PC-3 (cell line): ENCODE measurements around the gene FKBP15. TPM values are rescaled to one million over a fixed set of nuclear protein-coding genes. Genes with fewer than 3 reads are reported as not detected.

Experiments used
- ATAC-seq: fragments of 200-7000 bp; cut with Tn5 transposase; 2 replicates; pipeline ENCODE4 v1.9.1; 2020; ENCODE audit warnings: mild to moderate bottlenecking, moderate library complexity
- BruUV-seq: library from RNA; stranded (reverse); fragments of 400-500 nt; replicated peaks from 2 replicates; lab custom pipeline; 2021; lab: Mats Ljungman, UMichigan
- CTCF ChIA-PET: fragments of 300-600 bp; sonication (Branson Sonifier 250); formaldehyde crosslinking; loops from one replicate; lab custom pipeline; 2022; ENCODE audit warnings: antibody characterized with exemption; lab: Charles Lee
- POLR2A ChIA-PET: fragments of 300-600 bp; sonication (Branson Sonifier 250); formaldehyde crosslinking; loops from one replicate; lab custom pipeline; 2022; ENCODE audit warnings: antibody characterized with exemption; ENCODE audit not compliant: unreplicated experiment; lab: Charles Lee
- DNase-seq: peaks from one replicate; pipeline ENCODE4 v3.0.0-alpha.2; 2015
- H2AFZ ChIP-seq: fragments of 300-600 bp; sonication (generic); 2 replicates; pipeline ENCODE4 v1.6.0; 2016; ENCODE audit warnings: antibody characterized with exemption, low read length
- H3F3A ChIP-seq: fragments of 300-600 bp; sonication (generic); one replicate; pipeline ENCODE4 v1.6.0; 2017; ENCODE audit warnings: antibody characterized with exemption, low read length, control low read depth, mild to moderate bottlenecking; ENCODE audit not compliant: unreplicated experiment
- H3K27ac ChIP-seq: fragments of 300-600 bp; sonication (generic); 2 replicates; pipeline ENCODE4 v1.5.1; 2016; ENCODE audit warnings: mild to moderate bottlenecking, low read length
- H3K27me3 ChIP-seq: fragments of 300-600 bp; sonication (generic); 2 replicates; pipeline ENCODE4 v1.6.1; 2016; ENCODE audit warnings: low read length, mixed read lengths
- H3K36me3 ChIP-seq: fragments of 300-600 bp; sonication (generic); 2 replicates; pipeline ENCODE4 v1.6.1; 2016; ENCODE audit warnings: low read depth, mixed run types, low read length, mixed read lengths
- H3K4me1 ChIP-seq: fragments of 300-600 bp; sonication (generic); 2 replicates; pipeline ENCODE4 v1.5.1; 2016; ENCODE audit warnings: low read length; ENCODE audit not compliant: insufficient read depth
- H3K4me2 ChIP-seq: fragments of 300-600 bp; sonication (generic); 2 replicates; pipeline ENCODE4 v1.6.0; 2016; ENCODE audit warnings: low read length
- H3K4me3 ChIP-seq: fragments of 300-600 bp; sonication (generic); 2 replicates; pipeline ENCODE4 v1.5.1; 2016; ENCODE audit warnings: mild to moderate bottlenecking, low read length, mixed read lengths
- H3K79me2 ChIP-seq: fragments of 300-600 bp; sonication (generic); 2 replicates; pipeline ENCODE4 v1.6.1; 2017; ENCODE audit warnings: low read length, mixed read lengths
- H3K9ac ChIP-seq: fragments of 300-600 bp; sonication (generic); 2 replicates; pipeline ENCODE4 v1.6.0; 2016; ENCODE audit warnings: mild to moderate bottlenecking, low read length
- H3K9me2 ChIP-seq: fragments of 300-600 bp; sonication (generic); replicated peaks from 2 replicates; pipeline ENCODE4 v1.6.1; 2016; ENCODE audit warnings: mixed run types, low read length, mixed read lengths
- H3K9me3 ChIP-seq: fragments of 300-600 bp; sonication (generic); 2 replicates; pipeline ENCODE4 v1.6.1; 2016; ENCODE audit warnings: low read length, mixed read lengths
- H4K20me1 ChIP-seq: fragments of 300-600 bp; sonication (generic); 2 replicates; pipeline ENCODE4 v1.6.1; 2016; ENCODE audit warnings: low read length, mixed read lengths
- EZH2 ChIP-seq: fragments of 300-600 bp; sonication (generic); IDR thresholded peaks from one replicate; pipeline ENCODE4 v1.6.1; 2017; ENCODE audit warnings: antibody characterized with exemption, mild to moderate bottlenecking, low read length; ENCODE audit not compliant: unreplicated experiment
- EZH2phosphoT487 ChIP-seq: fragments of 300-600 bp; sonication (generic); IDR thresholded peaks from 2 replicates; pipeline ENCODE4 v1.6.1; 2018; ENCODE audit warnings: mild to moderate bottlenecking, antibody characterized with exemption, low read length, borderline replicate concordance
- intact Hi-C: fragments of 100-400 bp; cut with micrococcal nuclease; formaldehyde crosslinking; loops from 2 replicates; pipeline ENCODE4 v1.9.0; 2023
- total RNA-seq: library from RNA; depleted of rRNA; stranded (reverse); fragments of >200 nt; gene quantifications from 2 replicates; pipeline ENCODE4 v1.2.3, GENCODE V29; 2014
- TF ChIP-seq, protein P1 (sequence below): fragments of 300-600 bp; sonication (generic); conservative IDR thresholded peaks from 2 replicates; pipeline ENCODE4 v1.5.1; 2017; ENCODE audit warnings: antibody characterized with exemption, low read depth, mild to moderate bottlenecking, low read length

Gene FKBP15
- total RNA-seq, 1 experiment from 2014 or later = 15.0 TPM

DNA sequence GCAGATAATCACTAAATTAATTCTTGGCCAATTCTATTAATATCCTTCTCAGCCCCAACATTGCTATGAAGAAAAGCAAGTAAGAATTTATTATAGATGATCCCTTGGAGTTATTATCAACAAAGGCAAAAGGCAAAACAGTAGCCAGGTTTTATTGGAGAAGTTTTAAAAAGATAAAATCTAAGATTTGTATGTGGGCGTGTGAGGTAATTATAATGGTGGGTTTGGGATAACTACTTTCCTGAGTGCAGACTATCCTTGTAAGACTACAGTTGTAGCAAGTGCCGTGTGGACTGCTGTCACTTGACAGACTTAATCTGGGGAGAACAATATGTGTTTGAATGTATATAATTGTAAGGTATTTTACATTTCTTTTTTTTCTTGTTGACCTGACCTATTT, 23.5 kb upstream of the FKBP15 start:
- POLR2A ChIA-PET = no interaction called here
- intact Hi-C loops = no loop called here

GRCh38 chr9:113241161-113241560, 20.1 kb upstream of the FKBP15 start:
- Histone ChIP-seq H3K27me3 (no peaks in the 10 kb centered on the region), H3K4me3 (no peak overlapping the region), H3K36me3 (no peaks in the 10 kb centered on the region), H3K79me2 (no peaks in the 10 kb centered on the region), H3K4me1 (no peaks in the 10 kb centered on the region), H3K27ac (no peak overlapping the region), H3K9me3 (no peaks in the 10 kb centered on the region), H3F3A (no peaks in the 10 kb centered on the region), H4K20me1 (no peaks in the 10 kb centered on the region), H3K4me2 (no peak overlapping the region), H3K9ac (no peak overlapping the region), H2AFZ (no peak overlapping the region), H3K9me2 (no peaks in the 10 kb centered on the region)
- no peak for ATAC-seq
- CTCF ChIA-PET = no interaction called here
- BruUV-seq = no TSS peak
- no peak for DNase-seq
- intact Hi-C loops = no loop called here
- TF ChIP-seq, protein P1, sequence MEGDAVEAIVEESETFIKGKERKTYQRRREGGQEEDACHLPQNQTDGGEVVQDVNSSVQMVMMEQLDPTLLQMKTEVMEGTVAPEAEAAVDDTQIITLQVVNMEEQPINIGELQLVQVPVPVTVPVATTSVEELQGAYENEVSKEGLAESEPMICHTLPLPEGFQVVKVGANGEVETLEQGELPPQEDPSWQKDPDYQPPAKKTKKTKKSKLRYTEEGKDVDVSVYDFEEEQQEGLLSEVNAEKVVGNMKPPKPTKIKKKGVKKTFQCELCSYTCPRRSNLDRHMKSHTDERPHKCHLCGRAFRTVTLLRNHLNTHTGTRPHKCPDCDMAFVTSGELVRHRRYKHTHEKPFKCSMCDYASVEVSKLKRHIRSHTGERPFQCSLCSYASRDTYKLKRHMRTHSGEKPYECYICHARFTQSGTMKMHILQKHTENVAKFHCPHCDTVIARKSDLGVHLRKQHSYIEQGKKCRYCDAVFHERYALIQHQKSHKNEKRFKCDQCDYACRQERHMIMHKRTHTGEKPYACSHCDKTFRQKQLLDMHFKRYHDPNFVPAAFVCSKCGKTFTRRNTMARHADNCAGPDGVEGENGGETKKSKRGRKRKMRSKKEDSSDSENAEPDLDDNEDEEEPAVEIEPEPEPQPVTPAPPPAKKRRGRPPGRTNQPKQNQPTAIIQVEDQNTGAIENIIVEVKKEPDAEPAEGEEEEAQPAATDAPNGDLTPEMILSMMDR = no peak
- TF ChIP-seq EZH2 (no peak), EZH2phosphoT487 (no peak)
- POLR2A ChIA-PET = no interaction called here

More for the DNA sequence above, 23.5 kb upstream of the FKBP15 start:
- no TSS peak for BruUV-seq
- DNase-seq = no peak
- TF ChIP-seq, protein P1 = no peak
- TF ChIP-seq EZH2 (no peak), EZH2phosphoT487 (no peak)
- Histone ChIP-seq H4K20me1 (no peaks in the 10 kb centered on the region), H3F3A (no peaks in the 10 kb centered on the region), H3K4me1 (no peaks in the 10 kb centered on the region), H3K79me2 (no peaks in the 10 kb centered on the region), H3K9me3 (no peaks in the 10 kb centered on the region), H3K27ac (no peak overlapping the region), H3K9me2 (no peaks in the 10 kb centered on the region), H3K9ac (no peak overlapping the region), H3K27me3 (no peaks in the 10 kb centered on the region), H2AFZ (no peak overlapping the region), H3K4me2 (no peak overlapping the region), H3K4me3 (no peak overlapping the region), H3K36me3 (no peaks in the 10 kb centered on the region)
- no peak for ATAC-seq
- CTCF ChIA-PET = no interaction called here

GRCh38 chr9:113238859-113239232, 17.8 kb upstream of the FKBP15 start:
- H3K4me1 ChIP-seq = no peaks in the 10 kb centered on the region
- CTCF ChIA-PET = no interaction called here
- H3K9ac ChIP-seq = no peak overlapping the region
- H3K4me3 ChIP-seq = no peak overlapping the region
- TF ChIP-seq EZH2phosphoT487 (no peak), EZH2 (no peak)
- TF ChIP-seq, protein P1 = no peak
- DNase-seq (no peak), ATAC-seq (no peak)
- H4K20me1 ChIP-seq = no peaks in the 10 kb centered on the region
- no peaks in the 10 kb centered on the region for H3K36me3 ChIP-seq
- H3K27me3 ChIP-seq = no peaks in the 10 kb centered on the region
- H3K27ac ChIP-seq = no peak overlapping the region
- no peaks in the 10 kb centered on the region for H3K9me3 ChIP-seq
- no peaks in the 10 kb centered on the region for H3K9me2 ChIP-seq
- no peaks in the 10 kb centered on the region for H3F3A ChIP-seq
- no peak overlapping the region for H2AFZ ChIP-seq
- H3K79me2 ChIP-seq = no peaks in the 10 kb centered on the region
- no peak overlapping the region for H3K4me2 ChIP-seq
- POLR2A ChIA-PET = no interaction called here
- BruUV-seq = no TSS peak
- intact Hi-C loops = no loop called here
